GM06990 (cell line): Measurements from ENCODE around the gene CDC37.
A peak's percentile ranks its signal among the peaks of the same experiment; 100 is the strongest.

ENCODE experiments used
- DNase-seq: peaks from one replicate; pipeline ENCODE4 v3.0.0-alpha.2; 2011; ENCODE audit not compliant: insufficient read length; ENCODE audit errors: extremely low read depth
- H3K27me3 ChIP-seq: replicated peaks from 2 replicates; pipeline ENCODE4 v1.6.0; 2011; ENCODE audit warnings: low read length; ENCODE audit not compliant: control insufficient read depth, insufficient read depth
- H3K36me3 ChIP-seq: 2 replicates; pipeline ENCODE4 v1.5.1; 2011; ENCODE audit warnings: low read length; ENCODE audit not compliant: control insufficient read depth, insufficient read depth
- H3K4me3 ChIP-seq: replicated peaks from 2 replicates; pipeline ENCODE4 v1.5.1; 2011; ENCODE audit warnings: low read depth, mild to moderate bottlenecking, control low read depth, low read length
- TF ChIP-seq, protein P1 (sequence below): IDR thresholded peaks from 2 replicates; pipeline ENCODE4 v1.5.1; 2011; ENCODE audit warnings: low read length, control low read depth, mild to moderate bottlenecking, inconsistent platforms; ENCODE audit not compliant: insufficient read depth, poor library complexity, severe bottlenecking

The CDC37 gene

DNA sequence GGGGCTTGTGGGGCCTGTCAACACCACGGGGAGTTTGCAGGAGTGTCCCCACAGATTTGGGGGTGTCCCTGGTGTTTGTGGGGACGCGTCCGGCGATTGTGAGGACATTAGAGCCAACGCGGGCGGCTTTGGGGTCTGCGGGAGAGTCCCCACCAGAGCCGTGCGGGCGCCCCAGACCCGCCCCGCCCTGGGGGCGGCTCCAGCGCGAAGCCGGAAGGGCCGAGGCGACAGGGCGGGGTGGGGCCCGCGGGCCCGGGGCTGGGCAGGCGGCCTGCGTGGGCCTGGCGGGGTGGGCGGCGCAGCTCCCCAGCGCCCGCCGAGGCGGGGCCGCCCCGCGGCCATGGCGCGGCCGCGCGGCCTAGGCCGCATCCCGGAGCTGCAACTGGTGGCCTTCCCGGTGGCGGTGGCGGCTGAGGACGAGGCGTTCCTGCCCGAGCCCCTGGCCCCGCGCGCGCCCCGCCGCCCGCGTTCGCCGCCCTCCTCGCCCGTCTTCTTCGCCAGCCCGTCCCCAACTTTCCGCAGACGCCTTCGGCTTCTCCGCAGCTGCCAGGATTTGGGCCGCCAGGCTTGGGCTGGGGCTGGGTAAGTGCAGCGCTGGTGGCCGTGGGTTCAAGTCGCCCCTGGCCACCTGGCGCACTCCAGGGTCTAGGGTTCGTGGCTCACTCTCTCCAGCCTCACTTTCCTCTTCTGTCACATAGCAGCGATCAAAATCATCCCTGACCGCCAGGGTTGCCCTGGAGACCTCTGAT lies 27.3 kb upstream of the CDC37 start:
- Histone ChIP-seq H3K4me3 (peak overlapping the region; percentile 65), H3K27me3 (no peaks in the 10 kb centered on the region), H3K36me3 (no peaks in the 10 kb centered on the region)
- DNase-seq: peak; percentile 66
- TF ChIP-seq, protein P1, sequence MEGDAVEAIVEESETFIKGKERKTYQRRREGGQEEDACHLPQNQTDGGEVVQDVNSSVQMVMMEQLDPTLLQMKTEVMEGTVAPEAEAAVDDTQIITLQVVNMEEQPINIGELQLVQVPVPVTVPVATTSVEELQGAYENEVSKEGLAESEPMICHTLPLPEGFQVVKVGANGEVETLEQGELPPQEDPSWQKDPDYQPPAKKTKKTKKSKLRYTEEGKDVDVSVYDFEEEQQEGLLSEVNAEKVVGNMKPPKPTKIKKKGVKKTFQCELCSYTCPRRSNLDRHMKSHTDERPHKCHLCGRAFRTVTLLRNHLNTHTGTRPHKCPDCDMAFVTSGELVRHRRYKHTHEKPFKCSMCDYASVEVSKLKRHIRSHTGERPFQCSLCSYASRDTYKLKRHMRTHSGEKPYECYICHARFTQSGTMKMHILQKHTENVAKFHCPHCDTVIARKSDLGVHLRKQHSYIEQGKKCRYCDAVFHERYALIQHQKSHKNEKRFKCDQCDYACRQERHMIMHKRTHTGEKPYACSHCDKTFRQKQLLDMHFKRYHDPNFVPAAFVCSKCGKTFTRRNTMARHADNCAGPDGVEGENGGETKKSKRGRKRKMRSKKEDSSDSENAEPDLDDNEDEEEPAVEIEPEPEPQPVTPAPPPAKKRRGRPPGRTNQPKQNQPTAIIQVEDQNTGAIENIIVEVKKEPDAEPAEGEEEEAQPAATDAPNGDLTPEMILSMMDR: no peak

DNA sequence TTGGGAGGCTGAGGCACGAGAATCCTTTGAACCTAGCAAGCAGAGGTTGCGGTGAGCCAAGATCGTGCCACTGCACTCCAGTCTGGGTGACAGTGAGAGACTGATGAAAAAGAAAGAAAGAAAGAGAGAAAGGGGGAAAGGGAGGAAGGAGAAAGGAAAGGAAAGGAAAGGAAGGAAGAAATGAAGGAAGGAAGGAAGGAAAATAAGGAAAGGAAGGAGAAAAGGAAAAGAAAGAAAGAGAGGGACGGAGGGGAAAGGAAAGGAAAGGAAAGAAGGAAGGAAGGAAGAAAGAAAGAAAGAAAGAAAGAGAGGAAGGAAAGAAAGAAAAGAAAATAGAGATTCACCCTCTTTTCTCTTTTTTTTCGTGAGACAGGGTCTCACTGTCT lies 25.6 kb upstream of the CDC37 start:
- H3K27me3 ChIP-seq: no peaks in the 10 kb centered on the region
- DNase-seq: no peak
- H3K36me3 ChIP-seq: no peaks in the 10 kb centered on the region
- TF ChIP-seq, protein P1: no peak
- no peak overlapping the region for H3K4me3 ChIP-seq

DNA sequence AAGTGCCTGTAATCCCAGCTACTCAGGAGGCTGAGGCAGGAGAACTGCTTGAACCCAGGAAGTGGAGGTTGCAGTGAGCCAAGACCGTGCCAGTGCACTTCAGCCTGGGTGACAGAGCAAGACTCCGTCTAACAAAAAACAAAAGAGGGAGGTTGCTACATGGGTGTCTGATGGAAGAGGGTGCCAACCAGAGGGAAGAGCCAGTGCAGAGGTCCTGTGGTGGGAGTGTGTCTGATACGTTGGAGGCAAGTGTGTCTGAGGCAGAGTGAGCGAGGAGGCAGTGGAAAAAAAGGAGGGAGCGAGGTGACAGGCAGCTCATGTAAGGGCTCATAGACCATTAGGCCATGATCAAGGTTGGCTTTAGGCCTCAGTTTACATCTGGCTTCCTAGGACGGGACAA lies 23.8 kb upstream of the CDC37 start:
- no peak for DNase-seq
- TF ChIP-seq, protein P1: no peak
- H3K4me3 ChIP-seq: no peak overlapping the region
- H3K27me3 ChIP-seq: no peaks in the 10 kb centered on the region
- H3K36me3 ChIP-seq: no peaks in the 10 kb centered on the region

GRCh38 chr19:10424011-10424637 lies 20.8 kb upstream of the CDC37 start:
- Histone ChIP-seq H3K36me3 (no peaks in the 10 kb centered on the region), H3K4me3 (peak overlapping the region; percentile 48), H3K27me3 (no peaks in the 10 kb centered on the region)
- peak; percentile 80 for DNase-seq
- TF ChIP-seq, protein P1: peak; percentile 96

DNA sequence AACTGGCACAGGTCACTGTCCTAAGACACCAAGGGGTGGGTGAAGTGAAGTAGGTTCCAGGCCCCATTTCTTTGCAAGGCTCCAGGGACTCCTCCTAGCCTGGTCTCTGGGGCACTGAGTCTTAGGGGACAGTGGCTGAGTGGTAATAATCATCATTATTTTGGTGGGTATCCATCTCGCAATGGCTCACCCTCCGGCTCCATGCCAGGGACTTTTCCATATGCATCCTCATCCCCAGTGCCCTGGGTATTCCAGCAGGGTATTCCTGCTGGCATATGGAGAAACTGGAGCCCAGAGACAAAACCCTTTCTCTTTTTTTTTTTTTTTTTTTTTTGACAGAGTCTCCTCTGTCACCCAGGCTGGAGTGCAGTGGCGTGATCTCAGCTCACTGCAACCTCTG lies 19.5 kb upstream of the CDC37 start:
- Histone ChIP-seq H3K4me3 (no peak overlapping the region), H3K36me3 (no peaks in the 10 kb centered on the region), H3K27me3 (no peaks in the 10 kb centered on the region)
- TF ChIP-seq, protein P1: no peak
- no peak for DNase-seq
